Measurements from ENCODE around the gene GOLT1A.

DNA sequence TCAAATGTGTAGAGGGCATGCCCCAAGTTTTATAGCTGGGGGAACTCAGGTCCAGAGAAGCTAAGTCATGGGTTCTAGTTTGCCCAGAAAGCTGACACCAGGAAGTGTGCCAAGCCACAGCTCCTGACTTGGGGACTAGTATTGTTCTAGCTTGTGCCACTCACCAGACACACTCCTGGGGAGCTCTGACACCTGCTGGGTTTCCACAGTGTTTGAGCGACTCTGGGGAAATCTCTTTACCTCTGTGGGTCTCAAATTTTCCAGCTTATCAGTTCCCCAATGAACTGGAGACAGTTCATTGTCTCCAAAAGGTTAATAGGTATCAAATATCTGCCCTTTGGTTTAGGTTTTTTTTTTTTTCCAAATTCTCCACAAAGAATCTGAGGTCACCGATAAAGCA, 21.7 kb downstream of the GOLT1A start:
- TF ChIP-seq, protein P1, sequence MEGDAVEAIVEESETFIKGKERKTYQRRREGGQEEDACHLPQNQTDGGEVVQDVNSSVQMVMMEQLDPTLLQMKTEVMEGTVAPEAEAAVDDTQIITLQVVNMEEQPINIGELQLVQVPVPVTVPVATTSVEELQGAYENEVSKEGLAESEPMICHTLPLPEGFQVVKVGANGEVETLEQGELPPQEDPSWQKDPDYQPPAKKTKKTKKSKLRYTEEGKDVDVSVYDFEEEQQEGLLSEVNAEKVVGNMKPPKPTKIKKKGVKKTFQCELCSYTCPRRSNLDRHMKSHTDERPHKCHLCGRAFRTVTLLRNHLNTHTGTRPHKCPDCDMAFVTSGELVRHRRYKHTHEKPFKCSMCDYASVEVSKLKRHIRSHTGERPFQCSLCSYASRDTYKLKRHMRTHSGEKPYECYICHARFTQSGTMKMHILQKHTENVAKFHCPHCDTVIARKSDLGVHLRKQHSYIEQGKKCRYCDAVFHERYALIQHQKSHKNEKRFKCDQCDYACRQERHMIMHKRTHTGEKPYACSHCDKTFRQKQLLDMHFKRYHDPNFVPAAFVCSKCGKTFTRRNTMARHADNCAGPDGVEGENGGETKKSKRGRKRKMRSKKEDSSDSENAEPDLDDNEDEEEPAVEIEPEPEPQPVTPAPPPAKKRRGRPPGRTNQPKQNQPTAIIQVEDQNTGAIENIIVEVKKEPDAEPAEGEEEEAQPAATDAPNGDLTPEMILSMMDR (conservative IDR thresholded peaks at IDR 0.05; ENCODE audit: low read depth, low read length) = no peak
- TF ChIP-seq EZH2 (IDR thresholded peaks at IDR 0.05; ENCODE audit: borderline replicate concordance, low read depth, low read length, poor library complexity, severe bottlenecking) = no peak
